Liver (tissue), 9 donors: ENCODE data around the gene JAML. TPM values are rescaled to one million over a fixed set of nuclear protein-coding genes. Genes with fewer than 3 reads are reported as not detected.

Experiments
- DNase-seq: peaks from one replicate; pipeline ENCODE4 v3.0.0-alpha.2; 2017; ENCODE audit warnings: low spot score
- H3K27ac ChIP-seq, 2 donors: one replicate each; pipeline ENCODE4 v1.7.0; 2013; ENCODE audit warnings: inconsistent platforms in 2 of 2, low read length in 2 of 2, control low read depth in 1 of 2, low read depth in 1 of 2, mild to moderate bottlenecking in 1 of 2
- H3K27me3 ChIP-seq, 4 donors: one replicate each; pipeline versions ENCODE4 v1.6.1 to v1.7.0; 2013; ENCODE audit warnings: low read length in 3 of 4, inconsistent platforms in 1 of 4, mild to moderate bottlenecking in 1 of 4, moderate library complexity in 1 of 4; ENCODE audit not compliant: control insufficient read depth in 4 of 4, insufficient read depth in 4 of 4
- H3K36me3 ChIP-seq, 4 donors: one replicate each; pipeline versions ENCODE4 v1.6.1 to v1.7.0; 2013; ENCODE audit warnings: low read length in 3 of 4, mild to moderate bottlenecking in 3 of 4, low read depth in 1 of 4, moderate library complexity in 1 of 4; ENCODE audit not compliant: control insufficient read depth in 4 of 4, insufficient read depth in 3 of 4
- H3K4me1 ChIP-seq, 4 donors: one replicate each; pipeline versions ENCODE4 v1.6.1 to v1.7.0; 2013; ENCODE audit warnings: low read length in 3 of 4, mild to moderate bottlenecking in 3 of 4, moderate library complexity in 1 of 4; ENCODE audit not compliant: control insufficient read depth in 4 of 4, insufficient read depth in 4 of 4
- H3K4me3 ChIP-seq, 3 donors: one replicate each; pipeline versions ENCODE4 v1.6.1 to v1.7.0; 2013; ENCODE audit warnings: low read length in 3 of 3, control low read depth in 1 of 3, low read depth in 1 of 3, mild to moderate bottlenecking in 1 of 3
- H3K9ac ChIP-seq, 2 donors: one replicate each; pipeline ENCODE4 v1.7.0; 2013; ENCODE audit warnings: low read length in 2 of 2, mild to moderate bottlenecking in 2 of 2, moderate library complexity in 2 of 2, control low read depth in 1 of 2, low read depth in 1 of 2
- H3K9me3 ChIP-seq, 4 donors: one replicate each; pipeline versions ENCODE4 v1.6.1 to v1.7.0; 2013; ENCODE audit warnings: low read length in 3 of 4; ENCODE audit not compliant: control insufficient read depth in 4 of 4
- EGR1 ChIP-seq, 2 donors: IDR thresholded peaks; 2 replicates each; pipeline ENCODE4 v1.6.1; 2016 to 2018; ENCODE audit warnings: antibody characterized with exemption in 2 of 2, low read depth in 2 of 2
- FOXA1 ChIP-seq: IDR thresholded peaks from 2 replicates; pipeline ENCODE4 v1.6.1; 2016; ENCODE audit warnings: antibody characterized with exemption
- FOXA2 ChIP-seq: IDR thresholded peaks from 2 replicates; pipeline ENCODE4 v1.6.1; 2016; ENCODE audit warnings: antibody characterized with exemption
- GABPA ChIP-seq, 2 donors: IDR thresholded peaks in 1 of 2; conservative IDR thresholded peaks in 1 of 2; 2 replicates each; pipeline ENCODE4 v1.6.1; 2016; ENCODE audit warnings: antibody characterized with exemption in 2 of 2, mild to moderate bottlenecking in 1 of 2, moderate library complexity in 1 of 2
- HNF4A ChIP-seq, 2 donors: conservative IDR thresholded peaks; 2 replicates each; pipeline ENCODE4 v1.6.1; 2016; ENCODE audit warnings: antibody characterized with exemption in 2 of 2, mild to moderate bottlenecking in 2 of 2
- HNF4G ChIP-seq: IDR thresholded peaks from 2 replicates; pipeline ENCODE4 v1.6.1; 2016; ENCODE audit warnings: antibody characterized with exemption
- JUND ChIP-seq, 2 donors: IDR thresholded peaks; 2 replicates each; pipeline ENCODE4 v1.6.1; 2016; ENCODE audit warnings: antibody characterized with exemption in 2 of 2
- NR2F2 ChIP-seq: IDR thresholded peaks from 2 replicates; pipeline ENCODE4 v1.6.1; 2016; ENCODE audit warnings: antibody characterized with exemption
- RAD21 ChIP-seq, 2 donors: IDR thresholded peaks; 2 replicates each; pipeline ENCODE4 v1.6.1; 2016; ENCODE audit warnings: antibody characterized with exemption in 2 of 2, mild to moderate bottlenecking in 2 of 2
- RXRA ChIP-seq, 2 donors: IDR thresholded peaks; 2 replicates each; pipeline ENCODE4 v1.6.1; 2017 to 2018; ENCODE audit warnings: antibody characterized with exemption in 2 of 2, mild to moderate bottlenecking in 1 of 2
- SP1 ChIP-seq: IDR thresholded peaks from 2 replicates; pipeline ENCODE4 v1.6.1; 2018; ENCODE audit warnings: antibody characterized with exemption, mild to moderate bottlenecking
- TAF1 ChIP-seq: conservative IDR thresholded peaks from 2 replicates; pipeline ENCODE4 v1.6.1; 2016; ENCODE audit warnings: antibody characterized with exemption, mild to moderate bottlenecking
- YY1 ChIP-seq: IDR thresholded peaks from 2 replicates; pipeline ENCODE4 v1.6.1; 2016; ENCODE audit warnings: antibody characterized with exemption, mild to moderate bottlenecking
- ZBTB33 ChIP-seq: IDR thresholded peaks from 2 replicates; pipeline ENCODE4 v1.6.1; 2016; ENCODE audit warnings: antibody characterized with exemption
- WGBS: extraction: QIAGEN DNeasy Blood & Tissue Kit; methylation state at CpG from one replicate; pipeline ENCODE4 v1.1.7; 2013; 5-methylcytosine and 5-hydroxymethylcytosine counted together
- polyA plus RNA-seq, 2 donors: library from polyadenylated mRNA; stranded (reverse) in 1 of 2; unstranded in 1 of 2; fragments of 200-250 nt in 1 of 2; fragments of >200 nt in 1 of 2; fragmentation: Nextera tagmentation in 1 of 2; extraction: Ambion mirVana in 1 of 2; gene quantifications; one replicate each; pipeline versions ENCODE4 v1.2.1 to v1.2.3, GENCODE V29; 2013 to 2015
- total RNA-seq, 2 donors: library from RNA; depleted of rRNA; stranded (reverse); fragments of >200 nt; gene quantifications; one replicate each; pipeline ENCODE4 v1.2.3, GENCODE V29; 2014
- TF ChIP-seq, protein P1 (sequence below): IDR thresholded peaks from 2 replicates; pipeline ENCODE4 v1.6.1; 2016; ENCODE audit warnings: antibody characterized with exemption
- TF ChIP-seq, protein P2 (sequence below): fragments of 150-350 bp; IDR thresholded peaks from 2 replicates; pipeline ENCODE4 v1.5.1; 2017; ENCODE audit warnings: improper control_type of control experiment, low read depth, low read length; ENCODE audit not compliant: missing input control
- TF ChIP-seq, protein P3 (sequence below): IDR thresholded peaks from 2 replicates; pipeline ENCODE4 v1.6.1; 2016; ENCODE audit warnings: antibody characterized with exemption, mild to moderate bottlenecking
- TF ChIP-seq, protein P4 (sequence below): IDR thresholded peaks from 2 replicates; pipeline ENCODE4 v1.6.1; 2016; ENCODE audit warnings: antibody characterized with exemption
- donor health status: healthy.
- donor health status: healthy.
- donor health status: healthy.
- donor health status: healthy.
- donor health status: healthy.

Gene JAML
- total and polyA plus RNA-seq, 4 donors = 2.2 to 13.5 (median 6.5) TPM

DNA sequence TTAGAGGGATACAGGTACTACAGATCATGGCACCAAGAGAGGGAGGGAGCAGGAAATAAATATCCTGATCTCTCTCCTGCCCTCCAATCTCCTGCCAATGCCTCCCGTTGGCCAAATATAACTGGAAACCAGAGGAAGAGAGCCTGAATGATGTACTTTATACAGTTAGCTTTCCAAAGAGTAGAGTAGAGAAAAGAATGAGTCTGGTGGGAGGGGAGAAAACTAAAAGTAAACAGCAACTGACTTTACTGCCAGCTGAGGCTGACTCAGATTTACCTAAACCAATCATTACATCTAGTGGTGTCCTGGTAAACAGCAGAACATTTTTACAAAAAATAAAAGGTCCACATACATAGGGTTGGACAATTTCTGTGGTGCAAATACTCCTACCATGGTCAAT lies 22.2 kb upstream of the JAML start:
- Histone ChIP-seq H3K27me3 (no peaks in the 10 kb centered on the region), H3K9me3 (no peaks in the 10 kb centered on the region), H3K4me3 (no peak overlapping the region), H3K36me3 (no peaks in the 10 kb centered on the region), H3K4me1 (peaks cover 5 to 20% (median 10%) of the 10 kb centered on the region in 4 donors), H3K27ac (peak overlapping the region; percentile 62 to 65), H3K9ac (no peak overlapping the region)
- TF ChIP-seq GABPA (IDR thresholded peaks at IDR 0.05 in 1 of 2, conservative IDR thresholded peaks at IDR 0.05 in 1 of 2) (peak in 1 of 2 donors; percentile 53), YY1 (peak; percentile 53), FOXA1 (peak; percentile 82), RXRA (IDR thresholded peaks at IDR 0.05) (peak in 1 of 2 donors; percentile 60), JUND (IDR thresholded peaks at IDR 0.05) (peak in 1 of 2 donors; percentile 94), SP1 (peak; percentile 39), TAF1 (no peak), FOXA2 (peak; percentile 94), HNF4A (conservative IDR thresholded peaks at IDR 0.05) (peak in 1 of 2 donors; percentile 64), EGR1 (IDR thresholded peaks at IDR 0.05; ENCODE audit: low read depth in 2 of 2) (no peak), ZBTB33 (peak; percentile 26), NR2F2 (no peak), HNF4G (no peak), RAD21 (IDR thresholded peaks at IDR 0.05) (peak; percentile 66 to 74)
- TF ChIP-seq, protein P1, sequence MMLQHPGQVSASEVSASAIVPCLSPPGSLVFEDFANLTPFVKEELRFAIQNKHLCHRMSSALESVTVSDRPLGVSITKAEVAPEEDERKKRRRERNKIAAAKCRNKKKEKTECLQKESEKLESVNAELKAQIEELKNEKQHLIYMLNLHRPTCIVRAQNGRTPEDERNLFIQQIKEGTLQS = no peak
- TF ChIP-seq, protein P2, sequence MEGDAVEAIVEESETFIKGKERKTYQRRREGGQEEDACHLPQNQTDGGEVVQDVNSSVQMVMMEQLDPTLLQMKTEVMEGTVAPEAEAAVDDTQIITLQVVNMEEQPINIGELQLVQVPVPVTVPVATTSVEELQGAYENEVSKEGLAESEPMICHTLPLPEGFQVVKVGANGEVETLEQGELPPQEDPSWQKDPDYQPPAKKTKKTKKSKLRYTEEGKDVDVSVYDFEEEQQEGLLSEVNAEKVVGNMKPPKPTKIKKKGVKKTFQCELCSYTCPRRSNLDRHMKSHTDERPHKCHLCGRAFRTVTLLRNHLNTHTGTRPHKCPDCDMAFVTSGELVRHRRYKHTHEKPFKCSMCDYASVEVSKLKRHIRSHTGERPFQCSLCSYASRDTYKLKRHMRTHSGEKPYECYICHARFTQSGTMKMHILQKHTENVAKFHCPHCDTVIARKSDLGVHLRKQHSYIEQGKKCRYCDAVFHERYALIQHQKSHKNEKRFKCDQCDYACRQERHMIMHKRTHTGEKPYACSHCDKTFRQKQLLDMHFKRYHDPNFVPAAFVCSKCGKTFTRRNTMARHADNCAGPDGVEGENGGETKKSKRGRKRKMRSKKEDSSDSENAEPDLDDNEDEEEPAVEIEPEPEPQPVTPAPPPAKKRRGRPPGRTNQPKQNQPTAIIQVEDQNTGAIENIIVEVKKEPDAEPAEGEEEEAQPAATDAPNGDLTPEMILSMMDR = peak; percentile 21
- TF ChIP-seq, protein P3, sequence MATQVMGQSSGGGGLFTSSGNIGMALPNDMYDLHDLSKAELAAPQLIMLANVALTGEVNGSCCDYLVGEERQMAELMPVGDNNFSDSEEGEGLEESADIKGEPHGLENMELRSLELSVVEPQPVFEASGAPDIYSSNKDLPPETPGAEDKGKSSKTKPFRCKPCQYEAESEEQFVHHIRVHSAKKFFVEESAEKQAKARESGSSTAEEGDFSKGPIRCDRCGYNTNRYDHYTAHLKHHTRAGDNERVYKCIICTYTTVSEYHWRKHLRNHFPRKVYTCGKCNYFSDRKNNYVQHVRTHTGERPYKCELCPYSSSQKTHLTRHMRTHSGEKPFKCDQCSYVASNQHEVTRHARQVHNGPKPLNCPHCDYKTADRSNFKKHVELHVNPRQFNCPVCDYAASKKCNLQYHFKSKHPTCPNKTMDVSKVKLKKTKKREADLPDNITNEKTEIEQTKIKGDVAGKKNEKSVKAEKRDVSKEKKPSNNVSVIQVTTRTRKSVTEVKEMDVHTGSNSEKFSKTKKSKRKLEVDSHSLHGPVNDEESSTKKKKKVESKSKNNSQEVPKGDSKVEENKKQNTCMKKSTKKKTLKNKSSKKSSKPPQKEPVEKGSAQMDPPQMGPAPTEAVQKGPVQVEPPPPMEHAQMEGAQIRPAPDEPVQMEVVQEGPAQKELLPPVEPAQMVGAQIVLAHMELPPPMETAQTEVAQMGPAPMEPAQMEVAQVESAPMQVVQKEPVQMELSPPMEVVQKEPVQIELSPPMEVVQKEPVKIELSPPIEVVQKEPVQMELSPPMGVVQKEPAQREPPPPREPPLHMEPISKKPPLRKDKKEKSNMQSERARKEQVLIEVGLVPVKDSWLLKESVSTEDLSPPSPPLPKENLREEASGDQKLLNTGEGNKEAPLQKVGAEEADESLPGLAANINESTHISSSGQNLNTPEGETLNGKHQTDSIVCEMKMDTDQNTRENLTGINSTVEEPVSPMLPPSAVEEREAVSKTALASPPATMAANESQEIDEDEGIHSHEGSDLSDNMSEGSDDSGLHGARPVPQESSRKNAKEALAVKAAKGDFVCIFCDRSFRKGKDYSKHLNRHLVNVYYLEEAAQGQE = peak; percentile 57
- TF ChIP-seq, protein P4, sequence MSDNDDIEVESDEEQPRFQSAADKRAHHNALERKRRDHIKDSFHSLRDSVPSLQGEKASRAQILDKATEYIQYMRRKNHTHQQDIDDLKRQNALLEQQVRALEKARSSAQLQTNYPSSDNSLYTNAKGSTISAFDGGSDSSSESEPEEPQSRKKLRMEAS = peak; percentile 47
- no peak for DNase-seq
- 26% methylated on average over 1 of the region's 1 CpG for WGBS
